Natural killer cell treated with Interleukin-12 subunit alpha and Interleukin-12 subunit beta and Interleukin-15 and Interleukin-18, amount 100 ng/mL, for 72 hours (primary cell): Measurements from ENCODE around the gene FBXL5. TPM values are rescaled to one million over a fixed set of nuclear protein-coding genes. Genes with fewer than 3 reads are reported as not detected.

Experiments
- ATAC-seq, 2 donors: fragments of 150-1000 bp; cut with Tn5 transposase in 1 of 2; sonication (Bioruptor Pico), chemical (Tn5 transposase) in 1 of 2; 2 replicates each; pipeline ENCODE4 v1.10.0; 2021
- DNase-seq: peaks from one replicate; pipeline ENCODE4 v3.0.0; 2022; ENCODE audit warnings: low spot score
- H3K27ac Mint-ChIP-seq, 2 donors: 1 replicate in 1 of 2; 2 replicates in 1 of 2; pipeline ENCODE4 v1.8.0; 2022; ENCODE audit warnings: mixed read lengths in 2 of 2, mild to moderate bottlenecking in 1 of 2, moderate library complexity in 1 of 2
- H3K27me3 Mint-ChIP-seq, 2 donors: 1 replicate in 1 of 2; 2 replicates in 1 of 2; pipeline ENCODE4 v1.8.0; 2022; ENCODE audit warnings: mixed read lengths in 2 of 2
- H3K36me3 Mint-ChIP-seq: one replicate; pipeline ENCODE4 v1.8.0; 2022; ENCODE audit warnings: mixed read lengths
- H3K4me1 Mint-ChIP-seq, 2 donors: 1 replicate in 1 of 2; 2 replicates in 1 of 2; pipeline ENCODE4 v1.8.0; 2022; ENCODE audit warnings: low read depth in 2 of 2, mixed read lengths in 2 of 2, mild to moderate bottlenecking in 1 of 2
- H3K4me3 Mint-ChIP-seq: one replicate; pipeline ENCODE4 v1.8.0; 2022; ENCODE audit warnings: mixed read lengths
- H3K9me3 Mint-ChIP-seq: 2 replicates; pipeline ENCODE4 v1.8.0; 2022; ENCODE audit warnings: mixed read lengths
- total RNA-seq, 2 donors: library from RNA; stranded (reverse); gene quantifications; one replicate each; pipeline ENCODE4 v1.2.3, GENCODE V29; 2022

The FBXL5 gene
- total RNA-seq, 2 donors from 2014 or later = 50.5 to 73.9 TPM

GRCh38 chr4:15587649-15588048 lies 67.5 kb downstream of the FBXL5 start:
- H3K4me1 Mint-ChIP-seq = peaks cover 3 to 5% of the 10 kb centered on the region in 2 donors
- H3K4me3 Mint-ChIP-seq = no peak overlapping the region
- H3K27me3 Mint-ChIP-seq = no peaks in the 10 kb centered on the region
- ATAC-seq (no peak), DNase-seq (no peak)
- no peaks in the 10 kb centered on the region for H3K9me3 Mint-ChIP-seq
- no peak overlapping the region for H3K27ac Mint-ChIP-seq
- H3K36me3 Mint-ChIP-seq = no peaks in the 10 kb centered on the region

GRCh38 chr4:15586066-15586465 lies 69.1 kb downstream of the FBXL5 start:
- no peak overlapping the region for H3K27ac Mint-ChIP-seq
- ATAC-seq = no peak
- no peak overlapping the region for H3K4me3 Mint-ChIP-seq
- no peaks in the 10 kb centered on the region for H3K36me3 Mint-ChIP-seq
- no peaks in the 10 kb centered on the region for H3K27me3 Mint-ChIP-seq
- peaks cover 3 to 5% of the 10 kb centered on the region in 2 donors for H3K4me1 Mint-ChIP-seq
- DNase-seq = no peak
- no peaks in the 10 kb centered on the region for H3K9me3 Mint-ChIP-seq

DNA sequence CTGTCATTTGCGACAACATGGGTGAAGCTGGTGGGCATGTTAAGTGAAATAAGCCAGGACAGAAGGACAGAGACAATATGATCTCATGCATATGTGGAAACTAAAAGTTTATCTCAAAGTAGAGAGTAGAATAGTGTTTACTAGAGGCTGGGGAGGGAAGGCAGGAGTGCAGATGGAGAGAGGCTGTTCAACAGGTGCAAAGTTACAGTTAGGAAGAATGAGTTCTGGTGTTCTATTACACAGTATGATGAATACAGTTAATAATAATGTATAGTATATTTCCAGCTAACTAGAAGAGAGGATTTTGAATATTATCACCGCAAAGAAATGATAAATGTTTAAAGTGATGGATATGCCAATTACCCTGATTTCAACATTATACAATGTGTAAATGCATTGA lies 69.8 kb downstream of the FBXL5 start:
- H3K4me3 Mint-ChIP-seq = no peak overlapping the region
- no peak overlapping the region for H3K27ac Mint-ChIP-seq
- H3K27me3 Mint-ChIP-seq = no peaks in the 10 kb centered on the region
- H3K36me3 Mint-ChIP-seq = no peaks in the 10 kb centered on the region
- peaks cover 3 to 5% of the 10 kb centered on the region in 2 donors for H3K4me1 Mint-ChIP-seq
- DNase-seq (no peak), ATAC-seq (no peak)
- H3K9me3 Mint-ChIP-seq = no peaks in the 10 kb centered on the region

DNA sequence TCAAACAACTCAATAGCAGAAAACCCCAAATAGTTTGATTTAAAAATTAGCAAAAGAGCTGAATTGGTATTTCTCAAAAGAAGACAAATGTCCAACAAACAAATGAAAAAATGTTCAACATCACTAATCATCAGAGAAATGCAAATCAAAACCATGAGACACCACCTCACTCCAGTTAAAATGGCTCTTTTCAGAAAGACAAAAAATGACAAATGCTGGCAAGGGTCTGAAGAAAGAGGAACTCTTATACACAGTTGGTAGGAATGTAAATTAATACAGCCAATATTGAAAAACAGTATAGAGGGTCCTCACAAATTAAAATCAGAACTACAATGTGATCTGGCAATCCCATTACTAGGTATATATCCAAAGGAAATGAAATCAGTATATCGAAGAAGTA lies 70.4 kb downstream of the FBXL5 start:
- H3K27me3 Mint-ChIP-seq = no peaks in the 10 kb centered on the region
- DNase-seq (no peak), ATAC-seq (no peak)
- H3K36me3 Mint-ChIP-seq = no peaks in the 10 kb centered on the region
- H3K27ac Mint-ChIP-seq = peak overlapping the region in 1 of 2 donors; percentile 12
- no peaks in the 10 kb centered on the region for H3K9me3 Mint-ChIP-seq
- no peak overlapping the region for H3K4me3 Mint-ChIP-seq
- peaks cover 3 to 5% of the 10 kb centered on the region in 2 donors for H3K4me1 Mint-ChIP-seq

GRCh38 chr4:15577508-15577907 lies 77.6 kb downstream of the FBXL5 start:
- no peak overlapping the region for H3K27ac Mint-ChIP-seq
- ATAC-seq (no peak), DNase-seq (no peak)
- H3K4me1 Mint-ChIP-seq = no peaks in the 10 kb centered on the region
- no peaks in the 10 kb centered on the region for H3K27me3 Mint-ChIP-seq
- no peaks in the 10 kb centered on the region for H3K36me3 Mint-ChIP-seq
- H3K9me3 Mint-ChIP-seq = no peaks in the 10 kb centered on the region
- no peak overlapping the region for H3K4me3 Mint-ChIP-seq

GRCh38 chr4:15575966-15576365 lies 79.2 kb downstream of the FBXL5 start:
- H3K4me3 Mint-ChIP-seq = no peak overlapping the region
- H3K4me1 Mint-ChIP-seq = no peaks in the 10 kb centered on the region
- ATAC-seq (no peak), DNase-seq (no peak)
- no peaks in the 10 kb centered on the region for H3K9me3 Mint-ChIP-seq
- H3K27ac Mint-ChIP-seq = no peak overlapping the region
- no peaks in the 10 kb centered on the region for H3K36me3 Mint-ChIP-seq
- H3K27me3 Mint-ChIP-seq = no peaks in the 10 kb centered on the region

- H3K4me1 Mint-ChIP-seq = no peaks in the 10 kb centered on the region
- H3K36me3 Mint-ChIP-seq = no peaks in the 10 kb centered on the region
- DNase-seq = no peak
- no peak overlapping the region for H3K4me3 Mint-ChIP-seq
- H3K27me3 Mint-ChIP-seq = no peaks in the 10 kb centered on the region
- H3K9me3 Mint-ChIP-seq = no peaks in the 10 kb centered on the region
- no peak overlapping the region for H3K27ac Mint-ChIP-seq
- ATAC-seq = no peak
Measured at GRCh38 chr4:15569746-15570145, 85.4 kb downstream of the FBXL5 start.

GRCh38 chr4:15568821-15569220 lies 86.3 kb downstream of the FBXL5 start:
- Mint-ChIP-seq H3K27ac (no peak overlapping the region), H3K27me3 (no peaks in the 10 kb centered on the region), H3K4me1 (no peaks in the 10 kb centered on the region), H3K36me3 (no peaks in the 10 kb centered on the region), H3K4me3 (no peak overlapping the region), H3K9me3 (no peaks in the 10 kb centered on the region)
- ATAC-seq (no peak), DNase-seq (no peak)

GRCh38 chr4:15563871-15564270 lies 91.3 kb downstream of the FBXL5 start:
- H3K36me3 Mint-ChIP-seq = peaks cover 7% of the 10 kb centered on the region
- no peaks in the 10 kb centered on the region for H3K4me1 Mint-ChIP-seq
- H3K9me3 Mint-ChIP-seq = no peaks in the 10 kb centered on the region
- no peak for DNase-seq
- no peaks in the 10 kb centered on the region for H3K27me3 Mint-ChIP-seq
- H3K27ac Mint-ChIP-seq = no peak overlapping the region
- no peak overlapping the region for H3K4me3 Mint-ChIP-seq
- no peak for ATAC-seq

GRCh38 chr4:15562623-15563022 lies 92.5 kb downstream of the FBXL5 start:
- Mint-ChIP-seq H3K4me1 (no peaks in the 10 kb centered on the region), H3K27ac (no peak overlapping the region), H3K4me3 (no peak overlapping the region), H3K27me3 (no peaks in the 10 kb centered on the region), H3K9me3 (no peaks in the 10 kb centered on the region), H3K36me3 (peaks cover 7% of the 10 kb centered on the region)
- no peak for ATAC-seq
- no peak for DNase-seq

DNA sequence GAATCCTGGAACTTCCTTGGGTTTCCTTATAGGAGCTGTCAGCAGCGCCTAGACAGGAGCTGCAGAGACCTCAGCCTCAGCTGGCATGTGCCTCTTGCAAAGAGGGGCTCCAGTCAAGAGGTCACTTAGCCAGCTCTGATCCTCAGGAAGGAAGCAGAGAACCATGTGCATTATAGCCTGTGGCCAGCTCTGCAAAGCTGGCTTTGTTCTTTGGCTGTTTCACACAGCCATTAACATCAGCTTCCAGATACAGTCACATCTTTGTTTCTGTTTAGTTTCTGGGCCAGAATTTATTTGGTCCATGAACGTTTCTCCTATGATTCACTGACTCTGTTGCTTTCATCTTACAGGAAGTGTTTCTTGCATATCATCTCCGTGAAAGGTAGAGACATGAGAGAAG lies 93.0 kb downstream of the FBXL5 start:
- Mint-ChIP-seq H3K4me3 (no peak overlapping the region), H3K36me3 (peaks cover 7% of the 10 kb centered on the region), H3K27ac (no peak overlapping the region), H3K4me1 (no peaks in the 10 kb centered on the region), H3K9me3 (no peaks in the 10 kb centered on the region), H3K27me3 (no peaks in the 10 kb centered on the region)
- no peak for ATAC-seq
- no peak for DNase-seq

GRCh38 chr4:15558561-15558960 lies 96.6 kb downstream of the FBXL5 start:
- Mint-ChIP-seq H3K27ac (no peak overlapping the region), H3K4me1 (peaks cover 0 to 3% of the 10 kb centered on the region in 2 donors), H3K27me3 (no peaks in the 10 kb centered on the region), H3K36me3 (peaks cover 7% of the 10 kb centered on the region), H3K4me3 (no peak overlapping the region), H3K9me3 (no peaks in the 10 kb centered on the region)
- ATAC-seq (no peak), DNase-seq (no peak)

DNA sequence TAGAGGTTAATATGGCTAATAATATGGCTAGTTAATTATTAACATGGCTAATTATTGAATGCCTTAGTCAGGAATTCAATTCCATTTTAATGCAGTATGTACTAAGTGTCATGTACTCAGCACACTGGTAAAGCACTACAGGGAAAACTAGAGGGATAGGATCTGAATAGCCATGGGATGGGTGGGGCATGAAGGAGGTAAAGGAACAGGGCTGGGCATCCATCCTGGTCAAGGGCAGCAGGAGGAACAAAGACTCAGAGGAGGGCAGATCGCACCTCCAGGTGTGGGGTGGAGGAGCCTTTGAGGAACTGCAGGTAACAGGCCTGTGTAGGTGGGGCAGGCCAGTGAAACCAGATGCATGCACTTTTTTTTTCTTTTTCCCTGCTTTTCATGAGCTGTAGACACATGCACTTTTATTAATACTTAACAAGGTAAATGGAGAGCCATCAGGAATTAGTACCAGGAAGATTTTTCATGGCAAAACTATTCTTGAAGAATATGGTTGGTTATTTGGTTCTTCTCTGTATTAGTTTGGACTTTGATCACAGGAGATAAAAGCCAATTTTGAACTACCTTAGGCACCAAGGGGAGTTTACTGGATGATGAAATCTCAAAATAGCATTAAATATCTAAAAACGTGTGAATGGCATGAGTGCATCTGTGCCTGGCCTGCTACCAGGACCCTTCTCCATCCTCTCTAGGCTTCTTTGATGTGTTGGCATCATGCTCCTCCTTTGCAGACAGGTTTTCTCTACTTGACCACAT lies 97.2 kb downstream of the FBXL5 start:
- ATAC-seq = no peak
- Mint-ChIP-seq H3K27me3 (no peaks in the 10 kb centered on the region), H3K4me3 (no peak overlapping the region), H3K4me1 (peaks cover 0 to 3% of the 10 kb centered on the region in 2 donors), H3K36me3 (peaks cover 4% of the 10 kb centered on the region), H3K27ac (no peak overlapping the region), H3K9me3 (no peaks in the 10 kb centered on the region)
- no peak for DNase-seq

- Mint-ChIP-seq H3K4me1 (peaks cover 0 to 3% of the 10 kb centered on the region in 2 donors), H3K36me3 (no peaks in the 10 kb centered on the region), H3K4me3 (no peak overlapping the region), H3K9me3 (no peaks in the 10 kb centered on the region), H3K27me3 (no peaks in the 10 kb centered on the region), H3K27ac (no peak overlapping the region)
- DNase-seq (no peak), ATAC-seq (no peak)
Measured at GRCh38 chr4:15556511-15557092, 98.6 kb downstream of the FBXL5 start.
